Measurements from ENCODE around the gene FRAS1. TPM values are rescaled to one million over a fixed set of nuclear protein-coding genes. Genes with fewer than 3 reads are reported as not detected.

FRAS1 gene
- total RNA-seq, 1 experiment from 2014 or later, result 3.4 TPM

DNA sequence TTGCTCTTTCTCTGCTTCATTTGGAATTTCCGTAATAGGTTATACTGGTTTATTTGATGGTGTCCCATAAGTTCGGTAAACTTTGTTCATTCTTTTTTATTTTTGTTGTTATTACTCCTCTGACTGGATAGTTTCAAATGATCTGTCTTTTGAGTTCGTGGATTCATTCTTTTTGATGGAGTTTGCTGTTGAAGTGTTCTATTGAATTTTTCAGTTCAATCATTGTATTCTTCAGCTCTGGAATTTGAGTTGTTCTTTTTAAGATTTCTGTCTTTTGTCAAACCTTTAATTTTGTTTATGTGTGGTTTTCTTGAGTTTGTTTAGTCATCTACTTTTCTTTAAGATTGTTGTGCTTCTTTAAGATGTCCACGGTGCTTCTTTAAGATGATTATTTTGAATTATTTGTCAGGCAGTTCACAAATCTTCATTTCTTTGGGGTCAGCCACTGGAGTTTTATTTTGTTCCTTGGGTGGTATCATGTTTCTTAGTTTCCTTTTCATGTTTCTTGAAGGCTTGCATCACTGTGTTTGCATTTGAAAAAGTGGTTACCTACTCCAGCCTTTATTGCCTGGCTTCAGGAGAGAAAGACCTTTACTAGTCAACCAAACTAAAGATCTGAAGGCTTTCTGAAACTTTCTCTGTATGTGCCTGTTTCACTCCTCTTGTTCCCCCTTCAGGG lies 339.6 kb downstream of the FRAS1 start:
- BruUV-seq (replicated peaks), result no TSS peak
- no peak overlapping the region for H3K4me3 ChIP-seq (ENCODE audit: low read length)
- no peak overlapping the region for H3K4me2 ChIP-seq (ENCODE audit: low read length)
- H3K4me1 ChIP-seq (ENCODE audit: insufficient read depth, low read length), result no peaks in the 10 kb centered on the region
- no peaks in the 10 kb centered on the region; the same call in 1 of the 2 replicates for H3K36me3 ChIP-seq (ENCODE audit: low read depth, low read length)
- POLR2A ChIA-PET (ENCODE audit: unreplicated experiment), result no interaction called here
- no peak overlapping the region for H3K27ac ChIP-seq (ENCODE audit: low read length)
- H4K20me1 ChIP-seq (ENCODE audit: low read length), result no peaks in the 10 kb centered on the region
- H3F3A ChIP-seq (ENCODE audit: low read length, unreplicated experiment), result no peaks in the 10 kb centered on the region
- no peaks in the 10 kb centered on the region for H3K9me2 ChIP-seq (replicated peaks; ENCODE audit: low read length)
- no peak overlapping the region for H2AFZ ChIP-seq (ENCODE audit: low read length)
- intact Hi-C loops (cut with micrococcal nuclease), result no loop called here
- H3K9ac ChIP-seq (ENCODE audit: low read length), result no peak overlapping the region
- H3K27me3 ChIP-seq (ENCODE audit: low read length), result no peaks in the 10 kb centered on the region
- ATAC-seq (no peak), DNase-seq (no peak)
- TF ChIP-seq, protein P1, sequence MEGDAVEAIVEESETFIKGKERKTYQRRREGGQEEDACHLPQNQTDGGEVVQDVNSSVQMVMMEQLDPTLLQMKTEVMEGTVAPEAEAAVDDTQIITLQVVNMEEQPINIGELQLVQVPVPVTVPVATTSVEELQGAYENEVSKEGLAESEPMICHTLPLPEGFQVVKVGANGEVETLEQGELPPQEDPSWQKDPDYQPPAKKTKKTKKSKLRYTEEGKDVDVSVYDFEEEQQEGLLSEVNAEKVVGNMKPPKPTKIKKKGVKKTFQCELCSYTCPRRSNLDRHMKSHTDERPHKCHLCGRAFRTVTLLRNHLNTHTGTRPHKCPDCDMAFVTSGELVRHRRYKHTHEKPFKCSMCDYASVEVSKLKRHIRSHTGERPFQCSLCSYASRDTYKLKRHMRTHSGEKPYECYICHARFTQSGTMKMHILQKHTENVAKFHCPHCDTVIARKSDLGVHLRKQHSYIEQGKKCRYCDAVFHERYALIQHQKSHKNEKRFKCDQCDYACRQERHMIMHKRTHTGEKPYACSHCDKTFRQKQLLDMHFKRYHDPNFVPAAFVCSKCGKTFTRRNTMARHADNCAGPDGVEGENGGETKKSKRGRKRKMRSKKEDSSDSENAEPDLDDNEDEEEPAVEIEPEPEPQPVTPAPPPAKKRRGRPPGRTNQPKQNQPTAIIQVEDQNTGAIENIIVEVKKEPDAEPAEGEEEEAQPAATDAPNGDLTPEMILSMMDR (conservative IDR thresholded peaks at IDR 0.05; ENCODE audit: low read depth, low read length), result no peak
- TF ChIP-seq EZH2 (IDR thresholded peaks at IDR 0.05; ENCODE audit: low read length, unreplicated experiment) (no peak), EZH2phosphoT487 (IDR thresholded peaks at IDR 0.05; ENCODE audit: borderline replicate concordance, low read length) (no peak)
- peaks cover 5% of the 10 kb centered on the region; the same call in 1 of the 2 replicates for H3K9me3 ChIP-seq (ENCODE audit: low read length)
- no peaks in the 10 kb centered on the region for H3K79me2 ChIP-seq (ENCODE audit: low read length)
- CTCF ChIA-PET, result no interaction called here

DNA sequence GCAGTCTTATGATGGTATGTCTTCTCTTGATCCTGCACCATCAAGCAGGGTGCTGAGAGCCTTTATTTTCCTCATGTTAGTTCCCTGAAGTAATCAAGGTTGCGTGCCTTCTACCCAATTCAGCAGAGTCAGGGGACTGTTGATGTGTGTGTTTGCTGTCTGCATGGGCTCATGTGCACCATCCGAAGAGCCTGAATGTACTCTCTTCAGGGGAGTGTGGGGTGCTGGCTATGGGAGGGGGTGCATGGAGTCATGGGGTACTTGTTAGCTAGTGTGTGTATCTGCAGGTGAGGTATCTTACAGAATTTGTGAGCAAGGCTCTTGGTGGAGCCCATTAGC lies 340.1 kb downstream of the FRAS1 start:
- H2AFZ ChIP-seq (ENCODE audit: low read length), result no peak overlapping the region
- CTCF ChIA-PET, result no interaction called here
- no peaks in the 10 kb centered on the region for H3F3A ChIP-seq (ENCODE audit: low read length, unreplicated experiment)
- no peaks in the 10 kb centered on the region for H3K4me1 ChIP-seq (ENCODE audit: insufficient read depth, low read length)
- H3K9ac ChIP-seq (ENCODE audit: low read length), result no peak overlapping the region
- no TSS peak for BruUV-seq (replicated peaks)
- intact Hi-C loops (cut with micrococcal nuclease), result no loop called here
- TF ChIP-seq, protein P1 (conservative IDR thresholded peaks at IDR 0.05; ENCODE audit: low read depth, low read length), result no peak
- no peak for TF ChIP-seq EZH2phosphoT487 (IDR thresholded peaks at IDR 0.05; ENCODE audit: borderline replicate concordance, low read length)
- no peak for TF ChIP-seq EZH2 (IDR thresholded peaks at IDR 0.05; ENCODE audit: low read length, unreplicated experiment)
- H3K27ac ChIP-seq (ENCODE audit: low read length), result no peak overlapping the region
- H3K9me3 ChIP-seq (ENCODE audit: low read length), result peaks cover 5% of the 10 kb centered on the region; the same call in 1 of the 2 replicates
- ATAC-seq, result no peak
- H3K79me2 ChIP-seq (ENCODE audit: low read length), result no peaks in the 10 kb centered on the region
- no peaks in the 10 kb centered on the region for H3K9me2 ChIP-seq (replicated peaks; ENCODE audit: low read length)
- no peaks in the 10 kb centered on the region for H3K27me3 ChIP-seq (ENCODE audit: low read length)
- H3K4me3 ChIP-seq (ENCODE audit: low read length), result no peak overlapping the region
- no peak overlapping the region for H3K4me2 ChIP-seq (ENCODE audit: low read length)
- no peaks in the 10 kb centered on the region; the same call in 1 of the 2 replicates for H3K36me3 ChIP-seq (ENCODE audit: low read depth, low read length)
- POLR2A ChIA-PET (ENCODE audit: unreplicated experiment), result no interaction called here
- DNase-seq, result no peak
- H4K20me1 ChIP-seq (ENCODE audit: low read length), result no peaks in the 10 kb centered on the region

DNA sequence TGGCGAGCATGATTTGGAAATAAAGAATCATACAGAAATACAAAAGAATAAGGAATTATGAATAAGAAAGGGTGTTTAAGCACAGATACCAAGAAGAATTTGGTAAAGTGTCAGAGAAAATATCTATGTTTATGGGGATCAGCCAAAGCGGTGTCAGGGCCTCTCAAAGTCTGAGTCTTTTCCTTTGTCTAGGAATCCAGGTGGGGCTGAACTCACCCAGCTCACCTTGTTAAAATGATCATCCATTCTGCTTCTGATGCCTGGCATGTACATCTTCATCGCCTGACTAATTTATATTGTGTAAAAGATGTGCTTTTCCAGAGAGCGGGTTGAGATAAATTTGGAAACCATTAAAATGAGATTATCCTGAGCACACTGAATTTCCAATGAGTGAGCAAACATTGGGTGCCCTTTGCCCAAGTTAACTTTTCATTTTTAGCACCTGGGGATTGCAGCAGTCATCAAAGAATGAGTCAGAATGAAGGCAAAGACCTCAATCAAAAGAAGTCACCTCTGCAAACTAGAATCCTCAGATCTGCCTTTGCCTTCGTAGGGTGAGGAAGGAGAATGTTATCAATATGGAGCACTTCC lies 352.6 kb downstream of the FRAS1 start:
- peak; percentile 54 for DNase-seq
- Histone ChIP-seq H3K4me3 (ENCODE audit: low read length) (no peak overlapping the region), H3K9me2 (replicated peaks; ENCODE audit: low read length) (no peaks in the 10 kb centered on the region), H3F3A (ENCODE audit: low read length, unreplicated experiment) (no peaks in the 10 kb centered on the region), H3K9ac (ENCODE audit: low read length) (no peak overlapping the region), H3K36me3 (ENCODE audit: low read depth, low read length) (no peaks in the 10 kb centered on the region), H3K4me1 (ENCODE audit: insufficient read depth, low read length) (peaks cover 22% of the 10 kb centered on the region), H2AFZ (ENCODE audit: low read length) (peak overlapping the region; percentile 33; the same call in 1 of the 2 replicates), H3K27me3 (ENCODE audit: low read length) (no peaks in the 10 kb centered on the region), H4K20me1 (ENCODE audit: low read length) (no peaks in the 10 kb centered on the region), H3K4me2 (ENCODE audit: low read length) (peak overlapping the region; percentile 23; the same call in 1 of the 2 replicates), H3K79me2 (ENCODE audit: low read length) (no peaks in the 10 kb centered on the region), H3K27ac (ENCODE audit: low read length) (no peak overlapping the region), H3K9me3 (ENCODE audit: low read length) (no peaks in the 10 kb centered on the region)
- ATAC-seq, result peak; percentile 66
- BruUV-seq (replicated peaks), result no TSS peak
- intact Hi-C loops (cut with micrococcal nuclease), result no loop called here
- CTCF ChIA-PET, result no interaction called here
- no peak for TF ChIP-seq EZH2phosphoT487 (IDR thresholded peaks at IDR 0.05; ENCODE audit: borderline replicate concordance, low read length)
- TF ChIP-seq, protein P1 (conservative IDR thresholded peaks at IDR 0.05; ENCODE audit: low read depth, low read length), result no peak
- no peak for TF ChIP-seq EZH2 (IDR thresholded peaks at IDR 0.05; ENCODE audit: low read length, unreplicated experiment)
- POLR2A ChIA-PET (ENCODE audit: unreplicated experiment), result no interaction called here

Measured in PC-3 (cell line).